Glutamatergic neuron (in vitro differentiated cells): ENCODE results near the gene ZNF735. TPM values are rescaled to one million over a fixed set of nuclear protein-coding genes. Genes with fewer than 3 reads are reported as not detected.
"Not testable (repeated sequence)": the region's sequence is repeated elsewhere in the genome, so short reads cannot be mapped to it uniquely, and the experiment has no call there.

ENCODE experiments used
- DNase-seq: peaks from one replicate; pipeline ENCODE4 v3.0.0; 2022
- H3K27ac Mint-ChIP-seq: one replicate; pipeline ENCODE4 v1.8.0; 2020; ENCODE audit warnings: mild to moderate bottlenecking, mixed read lengths, inconsistent platforms; ENCODE audit not compliant: unreplicated experiment
- H3K27me3 Mint-ChIP-seq: one replicate; pipeline ENCODE4 v1.8.0; 2020; ENCODE audit warnings: mild to moderate bottlenecking, moderate library complexity, mixed read lengths, inconsistent platforms; ENCODE audit not compliant: unreplicated experiment
- H3K36me3 Mint-ChIP-seq: one replicate; pipeline ENCODE4 v1.8.0; 2020; ENCODE audit warnings: mild to moderate bottlenecking, mixed read lengths, inconsistent platforms; ENCODE audit not compliant: unreplicated experiment
- H3K4me1 Mint-ChIP-seq: one replicate; pipeline ENCODE4 v1.8.0; 2020; ENCODE audit warnings: mild to moderate bottlenecking, low read depth, mixed read lengths, inconsistent platforms; ENCODE audit not compliant: unreplicated experiment
- H3K4me3 Mint-ChIP-seq: one replicate; pipeline ENCODE4 v1.8.0; 2020; ENCODE audit warnings: mild to moderate bottlenecking, mixed read lengths, inconsistent platforms; ENCODE audit not compliant: unreplicated experiment
- H3K9me3 Mint-ChIP-seq: one replicate; pipeline ENCODE4 v1.8.0; 2020; ENCODE audit warnings: mild to moderate bottlenecking, moderate library complexity, mixed read lengths, inconsistent platforms; ENCODE audit not compliant: unreplicated experiment
- CTCF ChIP-seq: fragments of 200-600 bp; sonication (generic); IDR thresholded peaks from one replicate; pipeline ENCODE4 v1.5.0; 2021; ENCODE audit not compliant: partially characterized antibody, unreplicated experiment
- total RNA-seq: library from RNA; stranded (reverse); fragmentation: NEBNext Ultra II Directional; extraction: Animal tissue kit (Norgen Biotek cat#: 25700); gene quantifications from one replicate; pipeline ENCODE4 v1.2.1, GENCODE V29; 2021; ENCODE audit not compliant: unreplicated experiment

Gene ZNF735
- total RNA-seq, 1 donor from 2014 or later: not detected

- H3K27ac Mint-ChIP-seq: no peak overlapping the region
- TF ChIP-seq CTCF: no peak
- no peaks in the 10 kb centered on the region for H3K4me1 Mint-ChIP-seq
- no peak for DNase-seq
- peaks cover 3% of the 10 kb centered on the region for H3K9me3 Mint-ChIP-seq
- H3K36me3 Mint-ChIP-seq: peaks cover 4% of the 10 kb centered on the region
- H3K27me3 Mint-ChIP-seq: no peaks in the 10 kb centered on the region
- H3K4me3 Mint-ChIP-seq: no peak overlapping the region
Observed at GRCh38 chr7:64187408-64187807, 19.6 kb upstream of the ZNF735 start.

- no peak overlapping the region for H3K4me3 Mint-ChIP-seq
- peaks cover 3% of the 10 kb centered on the region for H3K27me3 Mint-ChIP-seq
- peaks cover 5% of the 10 kb centered on the region for H3K9me3 Mint-ChIP-seq
- no peak for DNase-seq
- no peak overlapping the region for H3K27ac Mint-ChIP-seq
- TF ChIP-seq CTCF: no peak
- H3K36me3 Mint-ChIP-seq: peaks cover 8% of the 10 kb centered on the region
- H3K4me1 Mint-ChIP-seq: no peaks in the 10 kb centered on the region
Observed at GRCh38 chr7:64192148-64192704, 14.8 kb upstream of the ZNF735 start.

- Mint-ChIP-seq H3K27ac (no peak overlapping the region), H3K4me1 (no peaks in the 10 kb centered on the region), H3K27me3 (peaks cover 3% of the 10 kb centered on the region), H3K9me3 (peaks cover 5% of the 10 kb centered on the region), H3K4me3 (no peak overlapping the region), H3K36me3 (peaks cover 8% of the 10 kb centered on the region)
- no peak for DNase-seq
- no peak for TF ChIP-seq CTCF
Observed at GRCh38 chr7:64192775-64193174, 14.2 kb upstream of the ZNF735 start.

GRCh38 chr7:64219710-64220298, 12.8 kb downstream of the ZNF735 start:
- not testable (repeated sequence) for H3K4me1 Mint-ChIP-seq, H3K36me3 Mint-ChIP-seq, H3K4me3 Mint-ChIP-seq, H3K27me3 Mint-ChIP-seq, DNase-seq, H3K27ac Mint-ChIP-seq, H3K9me3 Mint-ChIP-seq

- Mint-ChIP-seq H3K4me3 (no peak overlapping the region), H3K4me1 (no peaks in the 10 kb centered on the region), H3K9me3 (peaks cover 21% of the 10 kb centered on the region), H3K27ac (no peak overlapping the region), H3K27me3 (peaks cover 2% of the 10 kb centered on the region), H3K36me3 (no peaks in the 10 kb centered on the region)
- no peak for DNase-seq
- TF ChIP-seq CTCF: no peak
Observed at GRCh38 chr7:64223366-64223765, 16.4 kb downstream of the ZNF735 start.

GRCh38 chr7:64228174-64228573, 21.2 kb downstream of the ZNF735 start, which contains the start of gene ZNF679:
Gene ZNF679, plus strand, starts transcription at chr7:64228474. Its CDS starts 20,644 bp downstream, at chr7:64249118.
- H3K9me3 Mint-ChIP-seq: peaks cover 26% of the 10 kb centered on the region
- H3K4me3 Mint-ChIP-seq, H3K36me3 Mint-ChIP-seq, DNase-seq, H3K4me1 Mint-ChIP-seq, H3K27me3 Mint-ChIP-seq, H3K27ac Mint-ChIP-seq: not testable (repeated sequence)
